NCI-H1105 treated with DMSO at 0.1 percent for 48 hours (cell line): ENCODE results near the gene ZYG11A.

Experiments
- DNase-seq: peaks from one replicate; lab custom pipeline; 2025; lab: John Stamatoyannopoulos, UW

ZYG11A gene

GRCh38 chr1:52877554-52877953 lies 35.0 kb downstream of the ZYG11A start:
- DNase-seq: no peak

GRCh38 chr1:52880206-52880605 lies 37.6 kb downstream of the ZYG11A start:
- DNase-seq: no peak

GRCh38 chr1:52887483-52887882 lies 44.9 kb downstream of the ZYG11A start:
- no peak for DNase-seq

GRCh38 chr1:52892424-52893215 lies 50.1 kb downstream of the ZYG11A start:
- DNase-seq: no peak

- no peak for DNase-seq
Observed at GRCh38 chr1:52899445-52899894, 56.9 kb downstream of the ZYG11A start.

GRCh38 chr1:52900402-52900801 lies 57.8 kb downstream of the ZYG11A start:
- no peak for DNase-seq

- DNase-seq: no peak
Observed at GRCh38 chr1:52901384-52901783, 58.8 kb downstream of the ZYG11A start.

GRCh38 chr1:52904208-52904926 lies 61.8 kb downstream of the ZYG11A start:
- DNase-seq: no peak

- peak; percentile 29 for DNase-seq
Observed at GRCh38 chr1:52904927-52905698, 62.6 kb downstream of the ZYG11A start.

- no peak for DNase-seq
Observed at GRCh38 chr1:52906135-52906603, 63.6 kb downstream of the ZYG11A start.

- DNase-seq: no peak
Observed at GRCh38 chr1:52907068-52907811, 64.7 kb downstream of the ZYG11A start.

- DNase-seq: no peak
Observed at GRCh38 chr1:52907812-52908153, 65.2 kb downstream of the ZYG11A start.

GRCh38 chr1:52911541-52911940 lies 69.0 kb downstream of the ZYG11A start:
- no peak for DNase-seq

GRCh38 chr1:52913014-52913413 lies 70.5 kb downstream of the ZYG11A start:
- no peak for DNase-seq

GRCh38 chr1:52913537-52913936 lies 71.0 kb downstream of the ZYG11A start:
- DNase-seq: peak; percentile 1

GRCh38 chr1:52914463-52914862 lies 71.9 kb downstream of the ZYG11A start:
- DNase-seq: no peak

GRCh38 chr1:52915211-52915854 lies 72.8 kb downstream of the ZYG11A start:
- DNase-seq: no peak

GRCh38 chr1:52915855-52916220 lies 73.3 kb downstream of the ZYG11A start:
- no peak for DNase-seq

- no peak for DNase-seq
Observed at GRCh38 chr1:52916241-52916975, 73.8 kb downstream of the ZYG11A start.

- no peak for DNase-seq
Observed at GRCh38 chr1:52917156-52917555, 74.6 kb downstream of the ZYG11A start.

GRCh38 chr1:52917581-52917980 lies 75.0 kb downstream of the ZYG11A start:
- no peak for DNase-seq
